ENCODE results near the gene GRB10.

GRB10 gene

GRCh38 chr7:50730446-50731400 is 52.0 kb downstream of the GRB10 start:
- no peak overlapping the region for H3K14ac ChIP-seq (ENCODE audit: low read length)
- no peak overlapping the region for H2AFZ ChIP-seq (ENCODE audit: low read length)
- H3K4me2 ChIP-seq (ENCODE audit: insufficient read depth, low read length, poor library complexity, severe bottlenecking): no peak overlapping the region
- no peaks in the 10 kb centered on the region for H3K9me3 ChIP-seq (replicated peaks in 1 of 2; ENCODE audit: control insufficient read depth in 2 of 2, insufficient read depth in 1 of 2, low read depth in 1 of 2, low read length in 2 of 2)
- no peak overlapping the region for H3K18ac ChIP-seq (ENCODE audit: low read length)
- H2AK5ac ChIP-seq (ENCODE audit: low read depth, low read length): no peak overlapping the region
- no peaks in the 10 kb centered on the region for H3K27me3 ChIP-seq (ENCODE audit: control insufficient read depth in 3 of 3, insufficient read depth in 3 of 3, low read depth in 1 of 3, low read length in 3 of 3)
- H3K79me1 ChIP-seq (ENCODE audit: low read depth, low read length): peaks cover 5% of the 10 kb centered on the region
- no peak overlapping the region for H2BK5ac ChIP-seq (ENCODE audit: low read length)
- no CpG with 5 or more reads among the region's 12 CpGs for WGBS, 2 donors (ENCODE audit: extremely low coverage in 2 of 2, insufficient read length in 2 of 2, insufficient replicate concordance in 1 of 2)
- no peak overlapping the region for H2BK120ac ChIP-seq (ENCODE audit: low read depth, low read length)
- no peak overlapping the region for H4K8ac ChIP-seq (ENCODE audit: low read depth, low read length)
- H3K23ac ChIP-seq (ENCODE audit: low read depth, low read length, poor library complexity): no peak overlapping the region
- H2BK12ac ChIP-seq (ENCODE audit: low read length): no peak overlapping the region
- no peak overlapping the region for H3K9ac ChIP-seq (ENCODE audit: low read depth, low read length, poor library complexity)
- peak overlapping the region; percentile 34 for H3K27ac ChIP-seq (replicated peaks; ENCODE audit: low read length)
- no peak overlapping the region for H2BK15ac ChIP-seq (ENCODE audit: low read length)
- no peak overlapping the region for H3K4ac ChIP-seq (ENCODE audit: low read length)
- H3K4me1 ChIP-seq (ENCODE audit: control insufficient read depth in 2 of 2, insufficient read depth in 1 of 2, low read depth in 1 of 2, low read length in 2 of 2): peaks cover 0 to 12% of the 10 kb centered on the region in 2 donors
- H3K4me3 ChIP-seq (ENCODE audit: low read length in 2 of 2): no peak overlapping the region
- no peak overlapping the region for H4K91ac ChIP-seq (ENCODE audit: low read depth, low read length, poor library complexity)
- peaks cover 2 to 27% of the 10 kb centered on the region in 2 donors for H3K36me3 ChIP-seq (replicated peaks in 1 of 2; ENCODE audit: control insufficient read depth in 2 of 2, insufficient read depth in 2 of 2, low read length in 2 of 2)
- DNase-seq (ENCODE audit: low spot score): no peak

- Histone ChIP-seq H2BK12ac (ENCODE audit: low read length) (no peak overlapping the region), H3K4ac (ENCODE audit: low read length) (no peak overlapping the region), H3K18ac (ENCODE audit: low read length) (no peak overlapping the region), H2BK5ac (ENCODE audit: low read length) (no peak overlapping the region), H3K14ac (ENCODE audit: low read length) (no peak overlapping the region), H2AFZ (ENCODE audit: low read length) (no peak overlapping the region), H3K79me1 (ENCODE audit: low read depth, low read length) (peaks cover 5% of the 10 kb centered on the region), H4K91ac (ENCODE audit: low read depth, low read length, poor library complexity) (no peak overlapping the region), H3K4me1 (ENCODE audit: control insufficient read depth in 2 of 2, insufficient read depth in 1 of 2, low read depth in 1 of 2, low read length in 2 of 2) (peaks cover 0 to 12% of the 10 kb centered on the region in 2 donors), H3K23ac (ENCODE audit: low read depth, low read length, poor library complexity) (no peak overlapping the region), H3K27ac (replicated peaks; ENCODE audit: low read length) (no peak overlapping the region), H2BK15ac (ENCODE audit: low read length) (no peak overlapping the region), H2BK120ac (ENCODE audit: low read depth, low read length) (no peak overlapping the region), H2AK5ac (ENCODE audit: low read depth, low read length) (no peak overlapping the region), H3K4me3 (ENCODE audit: low read length in 2 of 2) (no peak overlapping the region), H3K9me3 (replicated peaks in 1 of 2; ENCODE audit: control insufficient read depth in 2 of 2, insufficient read depth in 1 of 2, low read depth in 1 of 2, low read length in 2 of 2) (no peaks in the 10 kb centered on the region), H4K8ac (ENCODE audit: low read depth, low read length) (no peak overlapping the region), H3K9ac (ENCODE audit: low read depth, low read length, poor library complexity) (no peak overlapping the region), H3K4me2 (ENCODE audit: insufficient read depth, low read length, poor library complexity, severe bottlenecking) (no peak overlapping the region), H3K27me3 (ENCODE audit: control insufficient read depth in 3 of 3, insufficient read depth in 3 of 3, low read depth in 1 of 3, low read length in 3 of 3) (no peaks in the 10 kb centered on the region), H3K36me3 (replicated peaks in 1 of 2; ENCODE audit: control insufficient read depth in 2 of 2, insufficient read depth in 2 of 2, low read length in 2 of 2) (peaks cover 2 to 33% of the 10 kb centered on the region in 2 donors)
- no CpG with 5 or more reads among the region's 5 CpGs for WGBS, 2 donors (ENCODE audit: extremely low coverage in 2 of 2, insufficient read length in 2 of 2, insufficient replicate concordance in 1 of 2)
- no peak for DNase-seq (ENCODE audit: low spot score)
These were observed 52.7 kb downstream of the GRB10 start for GRCh38 chr7:50729962-50730361.

GRCh38 chr7:50728184-50728583 is 54.5 kb downstream of the GRB10 start:
- Histone ChIP-seq H3K4me3 (ENCODE audit: low read length in 2 of 2) (no peak overlapping the region), H3K4ac (ENCODE audit: low read length) (no peak overlapping the region), H3K27ac (replicated peaks; ENCODE audit: low read length) (no peak overlapping the region), H2BK12ac (ENCODE audit: low read length) (no peak overlapping the region), H4K91ac (ENCODE audit: low read depth, low read length, poor library complexity) (no peak overlapping the region), H3K79me1 (ENCODE audit: low read depth, low read length) (peaks cover 9% of the 10 kb centered on the region), H3K9me3 (replicated peaks in 1 of 2; ENCODE audit: control insufficient read depth in 2 of 2, insufficient read depth in 1 of 2, low read depth in 1 of 2, low read length in 2 of 2) (no peaks in the 10 kb centered on the region), H3K23ac (ENCODE audit: low read depth, low read length, poor library complexity) (no peak overlapping the region), H3K36me3 (replicated peaks in 1 of 2; ENCODE audit: control insufficient read depth in 2 of 2, insufficient read depth in 2 of 2, low read length in 2 of 2) (peaks cover 2 to 49% of the 10 kb centered on the region in 2 donors), H3K9ac (ENCODE audit: low read depth, low read length, poor library complexity) (no peak overlapping the region), H4K8ac (ENCODE audit: low read depth, low read length) (no peak overlapping the region), H3K18ac (ENCODE audit: low read length) (no peak overlapping the region), H2BK120ac (ENCODE audit: low read depth, low read length) (no peak overlapping the region), H3K4me2 (ENCODE audit: insufficient read depth, low read length, poor library complexity, severe bottlenecking) (no peak overlapping the region), H3K27me3 (ENCODE audit: control insufficient read depth in 3 of 3, insufficient read depth in 3 of 3, low read depth in 1 of 3, low read length in 3 of 3) (no peaks in the 10 kb centered on the region), H3K14ac (ENCODE audit: low read length) (no peak overlapping the region), H2AFZ (ENCODE audit: low read length) (no peak overlapping the region), H3K4me1 (ENCODE audit: control insufficient read depth in 2 of 2, insufficient read depth in 1 of 2, low read depth in 1 of 2, low read length in 2 of 2) (peaks cover 0 to 12% of the 10 kb centered on the region in 2 donors), H2BK15ac (ENCODE audit: low read length) (no peak overlapping the region), H2AK5ac (ENCODE audit: low read depth, low read length) (no peak overlapping the region), H2BK5ac (ENCODE audit: low read length) (no peak overlapping the region)
- DNase-seq (ENCODE audit: low spot score): no peak
- WGBS, 2 donors (ENCODE audit: extremely low coverage in 2 of 2, insufficient read length in 2 of 2, insufficient replicate concordance in 1 of 2): no CpG with 5 or more reads among the region's 2 CpGs

- no peak overlapping the region for H4K8ac ChIP-seq (ENCODE audit: low read depth, low read length)
- H4K91ac ChIP-seq (ENCODE audit: low read depth, low read length, poor library complexity): no peak overlapping the region
- H3K9ac ChIP-seq (ENCODE audit: low read depth, low read length, poor library complexity): no peak overlapping the region
- H3K36me3 ChIP-seq (replicated peaks in 1 of 2; ENCODE audit: control insufficient read depth in 2 of 2, insufficient read depth in 2 of 2, low read length in 2 of 2): peaks cover 2 to 49% of the 10 kb centered on the region in 2 donors
- no peak overlapping the region for H3K27ac ChIP-seq (replicated peaks; ENCODE audit: low read length)
- H3K23ac ChIP-seq (ENCODE audit: low read depth, low read length, poor library complexity): no peak overlapping the region
- H3K4me1 ChIP-seq (ENCODE audit: control insufficient read depth in 2 of 2, insufficient read depth in 1 of 2, low read depth in 1 of 2, low read length in 2 of 2): peaks cover 0 to 12% of the 10 kb centered on the region in 2 donors
- H3K4ac ChIP-seq (ENCODE audit: low read length): no peak overlapping the region
- H2AK5ac ChIP-seq (ENCODE audit: low read depth, low read length): no peak overlapping the region
- no peak overlapping the region for H3K18ac ChIP-seq (ENCODE audit: low read length)
- H3K79me1 ChIP-seq (ENCODE audit: low read depth, low read length): peaks cover 9% of the 10 kb centered on the region
- no peak overlapping the region for H3K4me2 ChIP-seq (ENCODE audit: insufficient read depth, low read length, poor library complexity, severe bottlenecking)
- no peak overlapping the region for H3K14ac ChIP-seq (ENCODE audit: low read length)
- H2BK5ac ChIP-seq (ENCODE audit: low read length): no peak overlapping the region
- no peaks in the 10 kb centered on the region for H3K9me3 ChIP-seq (replicated peaks in 1 of 2; ENCODE audit: control insufficient read depth in 2 of 2, insufficient read depth in 1 of 2, low read depth in 1 of 2, low read length in 2 of 2)
- H2AFZ ChIP-seq (ENCODE audit: low read length): no peak overlapping the region
- no peak overlapping the region for H3K4me3 ChIP-seq (ENCODE audit: low read length in 2 of 2)
- no peak overlapping the region for H2BK15ac ChIP-seq (ENCODE audit: low read length)
- 100% methylated on average over 1 of the region's 2 CpGs; no CpG with 5 or more reads in 1 of the 2 donors for WGBS, 2 donors (ENCODE audit: extremely low coverage in 2 of 2, insufficient read length in 2 of 2, insufficient replicate concordance in 1 of 2)
- H2BK120ac ChIP-seq (ENCODE audit: low read depth, low read length): no peak overlapping the region
- H2BK12ac ChIP-seq (ENCODE audit: low read length): no peak overlapping the region
- H3K27me3 ChIP-seq (ENCODE audit: control insufficient read depth in 3 of 3, insufficient read depth in 3 of 3, low read depth in 1 of 3, low read length in 3 of 3): no peaks in the 10 kb centered on the region
- DNase-seq (ENCODE audit: low spot score): no peak
These were observed 55.0 kb downstream of the GRB10 start for GRCh38 chr7:50727711-50728110.
